Measurements from ENCODE around the gene IFI30.

IFI30 gene

GRCh38 chr19:18141031-18141430, 32.6 kb upstream of the IFI30 start:
- Histone ChIP-seq H3K27me3 (ENCODE audit: control insufficient read depth, insufficient read depth, low read length) (no peaks in the 10 kb centered on the region), H3K9me3 (ENCODE audit: control insufficient read depth, low read length) (no peaks in the 10 kb centered on the region), H3K4me1 (ENCODE audit: control insufficient read depth, insufficient read depth, low read length) (no peaks in the 10 kb centered on the region), H3K9ac (ENCODE audit: low read length) (no peak overlapping the region), H3K4me3 (ENCODE audit: low read length) (no peak overlapping the region), H3K36me3 (ENCODE audit: control insufficient read depth, insufficient read depth, low read length) (peaks cover 20% of the 10 kb centered on the region)

GRCh38 chr19:18143902-18144301, 29.7 kb upstream of the IFI30 start:
- Histone ChIP-seq H3K4me3 (ENCODE audit: low read length) (no peak overlapping the region), H3K9ac (ENCODE audit: low read length) (no peak overlapping the region), H3K27me3 (ENCODE audit: control insufficient read depth, insufficient read depth, low read length) (no peaks in the 10 kb centered on the region), H3K36me3 (ENCODE audit: control insufficient read depth, insufficient read depth, low read length) (peaks cover 20% of the 10 kb centered on the region), H3K4me1 (ENCODE audit: control insufficient read depth, insufficient read depth, low read length) (no peaks in the 10 kb centered on the region), H3K9me3 (ENCODE audit: control insufficient read depth, low read length) (no peaks in the 10 kb centered on the region)

GRCh38 chr19:18144361-18144760, 29.3 kb upstream of the IFI30 start:
- Histone ChIP-seq H3K27me3 (ENCODE audit: control insufficient read depth, insufficient read depth, low read length) (no peaks in the 10 kb centered on the region), H3K9me3 (ENCODE audit: control insufficient read depth, low read length) (no peaks in the 10 kb centered on the region), H3K4me1 (ENCODE audit: control insufficient read depth, insufficient read depth, low read length) (no peaks in the 10 kb centered on the region), H3K36me3 (ENCODE audit: control insufficient read depth, insufficient read depth, low read length) (peaks cover 20% of the 10 kb centered on the region), H3K9ac (ENCODE audit: low read length) (no peak overlapping the region), H3K4me3 (ENCODE audit: low read length) (no peak overlapping the region)

- no peaks in the 10 kb centered on the region for H3K9me3 ChIP-seq (ENCODE audit: control insufficient read depth, low read length)
- peaks cover 20% of the 10 kb centered on the region for H3K36me3 ChIP-seq (ENCODE audit: control insufficient read depth, insufficient read depth, low read length)
- H3K4me3 ChIP-seq (ENCODE audit: low read length), result no peak overlapping the region
- no peaks in the 10 kb centered on the region for H3K4me1 ChIP-seq (ENCODE audit: control insufficient read depth, insufficient read depth, low read length)
- no peak overlapping the region for H3K9ac ChIP-seq (ENCODE audit: low read length)
- H3K27me3 ChIP-seq (ENCODE audit: control insufficient read depth, insufficient read depth, low read length), result no peaks in the 10 kb centered on the region
Observed at GRCh38 chr19:18144906-18145305, 28.7 kb upstream of the IFI30 start.

- Histone ChIP-seq H3K9ac (ENCODE audit: low read length) (no peak overlapping the region), H3K4me3 (ENCODE audit: low read length) (no peak overlapping the region), H3K36me3 (ENCODE audit: control insufficient read depth, insufficient read depth, low read length) (peaks cover 20% of the 10 kb centered on the region), H3K27me3 (ENCODE audit: control insufficient read depth, insufficient read depth, low read length) (no peaks in the 10 kb centered on the region), H3K4me1 (ENCODE audit: control insufficient read depth, insufficient read depth, low read length) (no peaks in the 10 kb centered on the region), H3K9me3 (ENCODE audit: control insufficient read depth, low read length) (no peaks in the 10 kb centered on the region)
Observed at GRCh38 chr19:18145391-18145999, 28.1 kb upstream of the IFI30 start.

GRCh38 chr19:18147396-18147795, 26.2 kb upstream of the IFI30 start:
- peaks cover 7% of the 10 kb centered on the region for H3K4me1 ChIP-seq (ENCODE audit: control insufficient read depth, insufficient read depth, low read length)
- no peak overlapping the region for H3K9ac ChIP-seq (ENCODE audit: low read length)
- no peaks in the 10 kb centered on the region for H3K27me3 ChIP-seq (ENCODE audit: control insufficient read depth, insufficient read depth, low read length)
- no peak overlapping the region for H3K4me3 ChIP-seq (ENCODE audit: low read length)
- no peaks in the 10 kb centered on the region for H3K9me3 ChIP-seq (ENCODE audit: control insufficient read depth, low read length)
- peaks cover 20% of the 10 kb centered on the region for H3K36me3 ChIP-seq (ENCODE audit: control insufficient read depth, insufficient read depth, low read length)

GRCh38 chr19:18149596-18149975, 24.0 kb upstream of the IFI30 start:
- Histone ChIP-seq H3K27me3 (ENCODE audit: control insufficient read depth, insufficient read depth, low read length) (no peaks in the 10 kb centered on the region), H3K9ac (ENCODE audit: low read length) (no peak overlapping the region), H3K9me3 (ENCODE audit: control insufficient read depth, low read length) (no peaks in the 10 kb centered on the region), H3K36me3 (ENCODE audit: control insufficient read depth, insufficient read depth, low read length) (peaks cover 11% of the 10 kb centered on the region), H3K4me3 (ENCODE audit: low read length) (no peak overlapping the region), H3K4me1 (ENCODE audit: control insufficient read depth, insufficient read depth, low read length) (peaks cover 15% of the 10 kb centered on the region)

- H3K36me3 ChIP-seq (ENCODE audit: control insufficient read depth, insufficient read depth, low read length), result no peaks in the 10 kb centered on the region
- H3K4me1 ChIP-seq (ENCODE audit: control insufficient read depth, insufficient read depth, low read length), result peaks cover 28% of the 10 kb centered on the region
- H3K9ac ChIP-seq (ENCODE audit: low read length), result peak overlapping the region; percentile 85
- no peaks in the 10 kb centered on the region for H3K9me3 ChIP-seq (ENCODE audit: control insufficient read depth, low read length)
- H3K27me3 ChIP-seq (ENCODE audit: control insufficient read depth, insufficient read depth, low read length), result no peaks in the 10 kb centered on the region
- H3K4me3 ChIP-seq (ENCODE audit: low read length), result no peak overlapping the region
Observed at GRCh38 chr19:18150776-18151624, 22.6 kb upstream of the IFI30 start.

- H3K4me1 ChIP-seq (ENCODE audit: control insufficient read depth, insufficient read depth, low read length), result peaks cover 43% of the 10 kb centered on the region
- no peaks in the 10 kb centered on the region for H3K36me3 ChIP-seq (ENCODE audit: control insufficient read depth, insufficient read depth, low read length)
- no peaks in the 10 kb centered on the region for H3K27me3 ChIP-seq (ENCODE audit: control insufficient read depth, insufficient read depth, low read length)
- peak overlapping the region; percentile 66 for H3K4me3 ChIP-seq (ENCODE audit: low read length)
- no peaks in the 10 kb centered on the region for H3K9me3 ChIP-seq (ENCODE audit: control insufficient read depth, low read length)
- H3K9ac ChIP-seq (ENCODE audit: low read length), result peak overlapping the region; percentile 85
Observed at GRCh38 chr19:18152442-18152816, 21.2 kb upstream of the IFI30 start.

GRCh38 chr19:18152817-18153555, 20.6 kb upstream of the IFI30 start, which contains the start of gene PIK3R2:
Gene PIK3R2, plus strand, starts transcription at chr19:18153163. Its CDS starts 2,717 bp downstream, at chr19:18155880.
- Histone ChIP-seq H3K4me3 (ENCODE audit: low read length) (peak within 1 kb of the TSS; percentile 66), H3K4me1 (ENCODE audit: control insufficient read depth, insufficient read depth, low read length) (peaks cover 47% of the 10 kb centered on the region), H3K27me3 (ENCODE audit: control insufficient read depth, insufficient read depth, low read length) (no peaks in the 10 kb centered on the region), H3K9me3 (ENCODE audit: control insufficient read depth, low read length) (no peaks in the 10 kb centered on the region), H3K36me3 (ENCODE audit: control insufficient read depth, insufficient read depth, low read length) (no peaks in the 10 kb centered on the region), H3K9ac (ENCODE audit: low read length) (peak within 1 kb of the TSS; percentile 86)

- no peaks in the 10 kb centered on the region for H3K36me3 ChIP-seq (ENCODE audit: control insufficient read depth, insufficient read depth, low read length)
- H3K4me1 ChIP-seq (ENCODE audit: control insufficient read depth, insufficient read depth, low read length), result peaks cover 47% of the 10 kb centered on the region
- H3K4me3 ChIP-seq (ENCODE audit: low read length), result peak overlapping the region; percentile 55
- no peaks in the 10 kb centered on the region for H3K27me3 ChIP-seq (ENCODE audit: control insufficient read depth, insufficient read depth, low read length)
- no peaks in the 10 kb centered on the region for H3K9me3 ChIP-seq (ENCODE audit: control insufficient read depth, low read length)
- peak overlapping the region; percentile 86 for H3K9ac ChIP-seq (ENCODE audit: low read length)
Observed at GRCh38 chr19:18153556-18154134, 20.0 kb upstream of the IFI30 start.

All from mucosa of stomach (tissue), 1 donor.